ENCODE measurements around the gene TMEM187.
"Not testable (repeated sequence)": the region's sequence is repeated elsewhere in the genome, so short reads cannot be mapped to it uniquely, and the experiment has no call there.

Gene TMEM187

DNA sequence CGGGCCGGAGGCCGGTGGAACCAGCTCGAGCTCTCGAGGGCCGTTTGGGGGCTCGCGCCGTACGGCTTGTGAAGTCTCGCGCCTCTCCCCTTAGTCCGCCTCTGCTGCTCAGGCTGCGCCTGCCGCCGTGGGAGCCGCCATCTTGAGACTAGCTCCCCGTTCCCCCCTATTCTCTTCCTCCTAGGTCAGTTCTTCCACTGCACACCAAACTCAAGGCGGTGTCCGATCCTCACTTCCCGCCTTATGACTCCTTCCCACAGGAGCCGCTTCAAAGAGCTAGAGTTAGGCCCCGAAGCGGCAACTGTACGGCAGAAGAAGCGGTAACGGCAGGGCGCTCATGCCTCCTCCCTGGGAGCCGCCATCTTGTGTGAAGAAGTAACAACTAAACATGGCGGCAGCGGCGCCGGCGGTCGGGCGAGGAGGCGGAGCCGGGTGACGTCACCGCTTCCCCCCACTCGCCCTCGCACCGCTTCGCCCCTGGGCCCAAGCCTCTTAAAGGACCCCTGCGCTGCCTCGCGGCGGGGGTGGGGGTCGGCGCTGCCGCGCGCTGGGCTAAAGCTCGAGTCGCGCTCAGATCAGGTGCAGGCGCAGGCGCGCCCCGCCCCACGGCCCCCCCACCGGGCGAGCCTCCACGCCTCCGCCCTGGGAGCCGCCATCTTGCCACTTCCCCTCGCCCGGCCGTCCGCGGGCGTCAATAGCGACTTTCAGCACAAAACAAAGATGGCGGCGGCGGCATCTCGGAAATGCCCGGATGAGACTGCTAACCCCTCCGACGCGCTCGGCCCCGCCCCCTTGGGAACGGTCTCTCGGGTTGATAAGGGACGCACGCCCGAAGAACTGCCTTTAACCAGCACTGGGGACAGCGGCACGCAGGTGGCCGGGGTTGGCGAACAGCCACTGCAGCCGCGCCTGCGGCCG is 845 bp upstream of the TMEM187 start, which contains the start of gene HCFC1:
HCFC1 (minus strand) TSS at position 369 of the 918 bp plus-strand sequence. CDS start 978 bp downstream, outside the sequence.
- peak; percentile 81 to 84 for DNase-seq (ENCODE audit: low read depth in 2 of 2)

DNA sequence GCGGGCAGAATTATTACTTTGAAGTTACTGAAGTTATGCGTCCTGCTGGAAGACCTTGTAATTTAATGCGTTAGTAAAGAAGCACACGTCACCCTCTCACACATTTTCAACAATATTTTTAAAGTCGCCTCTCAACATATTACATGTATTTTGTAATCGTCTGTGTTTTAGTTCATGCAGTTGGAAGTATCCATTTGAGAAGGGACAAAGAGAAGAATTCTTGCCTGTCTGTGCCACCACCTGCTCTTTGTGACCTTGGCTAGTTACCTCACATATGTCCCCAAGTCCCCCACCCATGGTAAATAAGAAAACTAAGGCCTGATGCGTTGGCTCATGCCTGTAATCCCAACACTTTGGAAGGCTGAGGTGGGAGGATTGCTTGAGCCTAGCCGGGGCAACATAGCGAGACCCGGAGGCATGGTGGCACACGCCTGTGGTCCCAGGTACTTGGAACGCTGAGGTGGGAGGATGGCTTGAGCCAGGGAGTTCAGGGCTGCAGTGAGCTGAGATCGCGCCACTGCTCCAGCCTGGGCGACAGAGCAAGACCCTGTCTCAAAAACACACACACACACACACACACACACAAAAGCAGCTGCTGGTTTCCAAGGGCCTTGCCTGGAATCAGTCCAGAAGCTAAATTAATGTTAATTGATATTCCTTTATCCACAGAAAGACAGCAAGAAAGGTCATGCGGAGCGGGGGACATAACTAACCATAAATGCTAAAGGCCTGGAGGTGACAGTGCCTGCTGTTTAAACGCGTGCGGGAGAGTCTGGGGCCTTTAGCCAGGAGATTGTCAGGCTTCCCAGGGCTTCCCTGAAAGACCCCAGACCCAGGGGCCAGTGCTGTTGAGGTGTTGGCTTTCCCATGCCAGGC is 811 bp downstream of the TMEM187 start:
- DNase-seq (ENCODE audit: low read depth in 2 of 2) = no peak

DNA sequence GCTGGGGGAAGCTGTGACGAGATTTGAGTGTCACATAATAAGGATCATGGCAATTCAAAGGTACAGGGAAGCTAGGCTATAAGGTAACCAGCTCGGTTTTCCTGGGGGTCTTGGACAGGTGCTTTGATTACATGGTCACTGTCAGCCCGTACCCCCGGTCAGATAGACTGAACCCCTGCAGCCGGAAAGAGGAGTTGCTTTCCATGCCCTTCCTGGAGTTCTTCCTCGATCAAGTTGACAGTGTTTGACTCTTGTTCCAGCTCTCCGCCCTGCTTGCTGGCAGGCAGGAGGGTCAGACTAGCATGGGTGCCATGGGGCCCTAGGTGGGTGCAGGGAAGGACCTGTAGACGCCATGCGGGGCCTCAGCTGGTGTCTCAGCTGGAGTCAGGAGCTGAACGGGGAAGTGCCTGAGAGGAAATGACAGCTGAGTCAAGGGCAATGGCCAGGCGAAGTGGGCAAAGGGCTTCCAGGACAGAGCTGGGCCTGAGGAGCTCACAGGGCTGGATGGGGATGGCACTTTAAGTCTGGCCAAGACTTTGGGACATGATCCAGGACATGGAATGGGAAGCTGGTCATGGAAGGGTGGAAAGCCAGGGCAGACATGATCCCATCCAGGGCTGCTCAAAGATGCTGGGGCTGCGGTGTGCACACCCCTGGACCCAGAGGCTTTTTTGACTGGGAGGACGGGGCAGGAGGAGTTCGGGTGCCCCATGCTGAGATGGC is 1.6 kb downstream of the TMEM187 start:
- no peak for DNase-seq (ENCODE audit: low read depth in 2 of 2)

DNA sequence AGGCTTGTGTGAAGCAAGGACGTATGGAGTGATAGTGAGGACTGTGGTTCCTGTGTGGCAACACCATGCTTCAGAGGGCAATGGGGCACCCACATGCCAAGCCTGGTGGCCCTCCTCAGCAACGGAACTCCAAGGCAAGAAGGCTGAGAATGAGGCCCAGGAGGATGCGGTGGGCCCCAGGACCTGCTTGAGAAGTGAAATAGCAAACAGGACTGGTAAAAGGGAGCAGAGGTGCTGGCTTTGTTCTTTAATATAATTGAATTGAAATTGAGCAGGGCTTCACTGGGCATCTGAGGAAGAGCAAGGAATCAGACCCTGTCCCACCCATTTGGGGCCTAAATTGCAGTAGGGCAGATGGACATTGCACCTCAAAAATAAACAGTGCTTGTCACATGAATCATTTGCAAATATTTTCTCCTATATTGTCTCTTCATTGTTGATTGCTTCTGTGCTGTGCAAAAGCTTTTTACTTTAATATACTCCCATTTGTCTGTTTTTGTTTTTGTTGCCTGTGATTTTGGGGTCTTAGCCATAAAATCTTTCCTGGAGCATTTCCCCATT is 2.3 kb downstream of the TMEM187 start:
- DNase-seq (ENCODE audit: low read depth in 2 of 2) = no peak

DNA sequence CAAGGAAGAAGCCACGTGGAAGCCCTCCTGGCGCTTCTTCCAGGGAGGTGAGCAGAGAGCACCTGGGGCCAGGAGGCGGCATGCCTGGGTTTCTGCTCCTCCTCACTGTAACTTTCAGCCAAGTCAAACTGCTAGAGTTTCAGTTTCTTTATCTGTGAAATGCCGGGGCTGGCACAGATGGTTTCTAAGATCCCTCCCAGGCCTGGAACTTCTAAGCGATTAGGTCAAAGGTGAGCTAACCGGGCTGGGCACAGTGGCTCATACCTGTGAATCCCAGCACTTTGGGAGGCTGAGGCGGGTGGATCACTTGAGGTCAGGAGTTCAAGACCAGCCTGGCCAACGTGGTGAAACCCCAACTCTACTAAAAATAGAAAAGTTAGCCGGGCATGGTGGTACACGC is 7.8 kb downstream of the TMEM187 start:
- DNase-seq (ENCODE audit: low read depth in 2 of 2) = not testable (repeated sequence)

DNA sequence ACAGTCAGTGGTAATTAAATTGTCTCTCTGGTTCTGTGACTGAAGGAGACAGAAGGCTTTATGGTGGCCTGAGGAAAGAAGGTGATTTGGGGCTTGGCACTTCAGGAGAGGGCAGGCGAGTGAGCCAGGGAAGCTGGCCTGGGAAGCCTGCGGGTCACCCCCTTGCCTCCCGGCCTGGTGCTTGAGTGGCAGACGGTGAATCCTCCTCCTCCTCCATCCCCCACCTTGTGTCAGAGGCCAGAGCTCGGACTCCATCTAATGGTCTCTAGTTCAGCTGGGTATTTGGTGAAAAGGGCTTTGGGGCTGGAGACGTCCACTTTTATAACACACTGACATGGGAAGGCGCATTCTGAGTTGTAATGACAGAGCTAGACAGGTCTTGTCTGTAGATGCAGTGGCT is 8.7 kb downstream of the TMEM187 start:
- DNase-seq (ENCODE audit: low read depth in 2 of 2) = no peak

DNA sequence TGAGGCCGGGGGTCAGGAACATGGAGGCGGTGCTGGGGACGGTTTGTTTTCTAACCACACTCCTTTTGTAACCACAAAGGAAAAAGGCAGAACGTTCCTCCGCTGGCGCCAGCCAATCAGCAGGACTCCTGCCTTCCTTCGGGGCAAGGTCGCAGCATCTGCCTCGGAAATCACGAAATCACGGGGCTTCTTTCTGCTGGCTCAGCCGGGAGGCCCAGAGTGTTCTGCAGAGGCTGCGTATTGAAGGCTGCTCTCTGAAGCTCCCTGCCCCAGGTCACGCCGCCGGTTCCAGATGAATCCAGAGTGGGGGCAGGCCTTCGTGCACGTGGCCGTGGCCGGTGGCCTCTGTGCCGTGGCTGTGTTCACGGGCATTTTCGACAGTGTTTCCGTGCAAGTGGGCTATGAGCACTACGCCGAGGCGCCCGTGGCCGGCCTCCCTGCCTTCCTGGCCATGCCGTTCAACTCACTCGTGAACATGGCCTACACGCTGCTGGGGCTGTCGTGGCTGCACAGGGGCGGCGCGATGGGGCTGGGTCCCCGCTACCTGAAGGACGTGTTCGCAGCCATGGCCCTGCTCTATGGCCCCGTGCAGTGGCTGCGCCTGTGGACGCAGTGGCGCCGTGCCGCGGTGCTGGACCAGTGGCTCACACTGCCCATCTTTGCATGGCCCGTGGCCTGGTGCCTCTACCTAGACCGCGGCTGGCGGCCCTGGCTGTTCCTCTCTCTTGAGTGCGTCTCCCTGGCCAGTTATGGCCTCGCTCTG is 9.4 kb downstream of the TMEM187 start:
- DNase-seq (ENCODE audit: low read depth in 2 of 2) = peak in 1 of 2 donors; percentile 31

DNA sequence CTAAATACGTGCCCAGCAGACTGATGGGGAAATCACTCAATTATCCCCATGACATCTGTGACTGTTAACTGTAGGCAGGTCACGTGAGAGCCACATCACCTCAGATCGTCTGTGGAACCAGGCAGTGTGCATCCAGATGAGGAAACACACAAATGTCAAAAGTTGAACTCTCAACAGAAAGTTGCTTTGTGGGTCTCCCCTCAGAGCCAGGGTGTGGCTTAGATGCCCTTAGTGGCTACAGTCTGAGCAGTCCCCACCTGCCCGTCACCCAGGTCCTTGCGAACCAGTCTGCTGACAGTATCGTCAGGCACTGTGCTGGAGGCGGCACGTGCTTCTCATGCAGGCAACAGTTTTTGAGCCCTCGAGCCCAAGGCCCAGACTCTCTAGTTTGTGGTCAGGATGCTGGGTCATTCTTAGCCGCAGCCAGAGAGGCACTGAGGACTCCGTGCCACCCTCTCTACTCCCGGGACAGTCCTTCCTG is 10.8 kb downstream of the TMEM187 start:
- DNase-seq (ENCODE audit: low read depth in 2 of 2) = no peak

DNA sequence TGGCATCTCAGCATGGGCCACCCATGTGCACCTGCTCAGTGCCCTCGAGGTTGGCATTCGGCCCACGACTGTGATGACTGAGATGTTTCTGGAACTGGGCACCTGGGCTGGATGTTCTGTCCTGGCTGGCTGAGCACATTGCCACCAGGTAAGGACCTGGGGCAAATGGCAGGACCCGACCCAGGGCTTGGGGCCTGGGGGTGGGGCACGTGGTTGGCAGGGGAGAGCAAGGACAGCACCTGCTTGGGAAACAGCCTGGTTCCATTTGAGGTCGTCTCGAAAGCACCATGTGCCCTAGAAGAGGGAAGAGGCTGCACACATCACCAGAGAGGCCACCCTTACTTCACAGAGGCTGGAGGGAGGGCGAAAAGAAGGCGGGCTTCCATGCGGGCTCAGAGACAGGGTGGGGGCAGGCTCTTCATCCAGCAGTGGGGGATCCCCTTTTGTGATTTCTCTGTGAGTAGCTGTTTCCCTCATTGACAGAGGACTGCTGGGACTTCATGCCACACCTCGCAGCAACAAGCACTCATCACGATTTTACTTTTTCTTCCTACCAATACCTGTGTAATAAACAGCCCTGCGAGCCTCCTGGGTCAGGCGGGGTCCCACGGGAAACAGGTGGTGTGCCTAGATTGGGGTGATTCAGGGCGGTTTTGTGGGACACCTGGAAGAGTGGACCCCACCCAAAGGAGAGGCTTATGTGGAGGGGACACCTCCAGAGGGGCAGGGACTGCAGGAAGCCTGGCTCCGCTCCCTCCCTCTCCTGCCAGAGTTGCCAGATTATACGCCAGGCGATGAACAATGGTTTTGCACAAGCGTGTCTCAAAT is 12.0 kb downstream of the TMEM187 start:
- no peak for DNase-seq (ENCODE audit: low read depth in 2 of 2)

DNA sequence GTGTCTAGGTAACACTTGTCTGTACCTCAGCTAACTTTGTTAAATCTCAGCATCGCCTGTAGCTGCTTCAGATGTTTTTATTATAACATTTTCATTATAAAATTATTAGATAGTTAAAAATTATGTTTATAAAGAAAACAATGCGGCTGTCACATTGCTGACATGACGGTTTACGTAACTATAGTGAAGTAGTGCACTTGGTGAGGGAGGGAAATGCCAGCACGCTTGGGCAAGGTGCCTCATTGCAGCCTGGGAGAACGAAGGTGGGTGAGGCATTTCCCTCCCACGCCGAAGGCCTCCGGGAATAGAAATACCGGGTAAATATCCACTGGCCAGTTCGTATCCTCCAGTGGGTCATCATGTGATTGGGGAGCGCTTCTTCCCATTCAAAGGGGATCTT is 15.9 kb downstream of the TMEM187 start:
- DNase-seq (ENCODE audit: low read depth in 2 of 2) = no peak

DNA sequence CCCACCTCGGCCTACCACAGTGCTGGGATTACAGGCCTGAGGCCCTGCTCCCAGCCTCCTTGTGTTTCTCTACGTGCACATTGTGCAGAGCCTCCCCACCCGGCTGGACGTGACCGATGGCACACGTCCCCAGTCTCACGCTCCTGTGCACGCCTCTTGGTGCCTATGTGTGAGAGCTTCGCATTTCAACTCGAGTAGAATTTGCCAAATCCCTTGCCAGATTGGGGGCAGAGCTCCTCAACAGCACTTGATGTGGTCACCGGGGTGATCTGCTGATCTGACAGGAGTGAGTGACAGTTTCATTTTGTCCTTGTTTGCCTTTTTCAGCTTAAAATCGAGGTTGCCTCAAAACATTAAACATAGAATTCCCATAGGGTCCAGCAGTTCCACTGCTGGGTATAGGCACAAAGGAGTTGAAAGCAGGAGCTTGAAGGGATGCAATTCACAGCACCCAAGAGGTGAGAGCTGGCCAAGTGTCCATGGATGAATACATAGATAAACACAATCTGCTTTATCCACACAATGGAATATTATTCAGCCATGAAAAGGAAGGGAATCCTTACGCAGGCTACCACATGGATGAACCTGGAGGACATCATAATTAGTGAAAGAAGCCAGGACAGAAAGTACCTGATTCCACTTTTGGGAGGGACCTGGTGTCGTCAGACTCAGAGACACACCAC is 17.6 kb downstream of the TMEM187 start:
- DNase-seq (ENCODE audit: low read depth in 2 of 2) = no peak

DNA sequence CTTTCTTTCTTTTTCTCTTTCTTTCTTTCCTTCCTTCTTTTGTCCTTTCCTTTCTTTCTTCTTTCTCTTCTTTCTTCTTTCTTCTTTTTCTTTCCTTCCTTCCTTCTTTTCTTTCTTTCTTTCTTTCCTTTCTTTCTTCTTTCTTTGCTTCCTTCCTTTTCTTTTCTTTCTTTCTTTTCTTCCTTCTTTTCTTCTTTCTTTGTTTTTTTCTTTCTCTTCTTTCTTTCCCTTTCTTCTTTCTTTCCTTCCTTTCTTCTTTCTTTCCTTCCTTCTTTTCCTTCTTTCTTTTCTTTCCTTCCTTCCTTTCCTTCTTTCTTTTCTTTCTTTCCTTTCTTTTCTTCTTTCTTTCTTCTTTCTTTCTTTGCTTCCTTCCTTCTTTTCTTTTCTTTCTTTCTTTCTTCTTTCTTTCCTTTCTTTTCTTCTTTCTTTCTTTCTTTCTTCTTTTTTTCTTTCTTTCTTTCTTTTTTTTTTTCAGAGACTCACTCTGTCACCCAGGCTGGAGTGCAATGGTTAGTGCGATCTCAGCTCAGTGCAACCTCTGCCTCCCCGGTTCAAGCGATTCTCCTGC is 18.5 kb downstream of the TMEM187 start:
- no peak for DNase-seq (ENCODE audit: low read depth in 2 of 2)

DNA sequence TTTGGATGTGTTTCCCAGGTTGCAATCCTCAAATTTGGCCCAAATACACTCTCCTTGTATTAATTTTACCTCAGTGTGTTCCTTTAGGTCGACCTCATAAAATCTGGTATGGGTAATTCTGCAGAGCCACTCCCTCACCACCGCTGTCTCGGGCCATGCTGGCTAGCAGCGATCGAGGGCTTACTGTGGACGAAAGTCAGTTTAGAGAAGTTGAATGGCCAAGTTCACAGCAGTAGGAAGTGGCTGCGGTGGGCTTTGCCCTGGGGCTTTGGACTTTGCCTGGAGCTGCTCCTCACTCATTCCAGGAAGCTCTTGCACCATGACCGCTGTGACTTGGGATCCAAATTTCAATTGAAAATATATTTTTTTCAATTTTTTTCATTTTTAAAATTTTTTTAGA is 19.6 kb downstream of the TMEM187 start:
- DNase-seq (ENCODE audit: low read depth in 2 of 2) = no peak

DNA sequence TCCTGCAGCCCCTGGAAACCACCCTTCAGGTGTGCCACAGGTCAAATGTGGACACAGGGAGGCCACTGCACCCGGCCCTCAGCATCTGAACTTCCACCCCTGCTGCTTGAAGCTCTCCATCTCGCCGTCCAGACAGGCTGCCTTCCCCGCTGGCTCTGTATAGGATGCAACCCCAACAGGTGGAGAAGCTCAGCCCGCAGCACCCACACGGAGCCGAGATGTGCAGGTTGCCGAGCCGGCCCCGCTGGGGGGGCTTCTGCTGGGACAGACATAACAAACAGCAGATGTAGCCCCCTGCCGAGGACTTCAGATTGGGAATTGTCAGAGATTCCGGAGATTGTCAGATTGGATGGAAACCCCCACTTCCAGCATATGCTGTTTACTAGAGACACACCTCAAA is 20.5 kb downstream of the TMEM187 start:
- DNase-seq (ENCODE audit: low read depth in 2 of 2) = no peak

DNA sequence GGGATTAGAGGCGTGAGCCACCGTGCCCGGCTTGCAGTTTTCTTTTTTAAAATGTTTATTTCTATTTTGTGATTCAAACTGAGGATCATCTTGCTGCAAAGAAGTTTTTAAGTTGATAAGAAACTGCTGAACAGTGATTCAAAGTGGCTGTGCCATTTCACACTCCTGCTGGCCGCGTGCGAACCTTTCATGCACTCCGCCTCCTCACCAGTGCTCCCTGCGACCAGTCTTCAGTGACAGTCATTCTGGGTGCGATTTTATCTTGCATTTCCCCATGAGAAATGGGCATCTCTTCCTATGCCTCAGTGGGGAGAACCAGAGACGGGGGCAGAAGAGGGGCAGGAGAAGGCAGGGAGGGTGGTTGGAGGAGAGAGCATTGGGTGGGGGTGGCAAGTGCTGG is 21.4 kb downstream of the TMEM187 start:
- no peak for DNase-seq (ENCODE audit: low read depth in 2 of 2)

DNA sequence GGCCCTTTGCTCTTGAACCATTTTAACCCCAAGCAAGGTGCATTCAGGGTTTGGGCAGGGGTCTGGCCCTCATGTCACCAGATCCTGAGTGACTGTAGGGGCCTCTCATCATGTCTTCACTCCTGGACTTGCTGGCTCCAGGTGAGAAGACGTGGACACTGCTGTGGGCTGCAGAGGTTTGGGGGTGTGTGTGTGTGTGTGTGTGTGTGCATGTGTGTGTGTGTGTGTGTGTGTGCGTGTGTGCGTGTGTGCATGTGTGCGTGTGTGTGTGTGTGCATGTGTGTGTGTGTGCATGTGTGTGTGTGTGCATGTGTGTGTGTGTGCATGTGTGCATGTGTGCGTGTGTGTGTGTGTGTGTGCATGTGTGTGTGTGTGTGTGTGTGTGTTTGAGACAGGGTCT is 21.8 kb downstream of the TMEM187 start:
- not testable (repeated sequence) for DNase-seq (ENCODE audit: low read depth in 2 of 2)

DNA sequence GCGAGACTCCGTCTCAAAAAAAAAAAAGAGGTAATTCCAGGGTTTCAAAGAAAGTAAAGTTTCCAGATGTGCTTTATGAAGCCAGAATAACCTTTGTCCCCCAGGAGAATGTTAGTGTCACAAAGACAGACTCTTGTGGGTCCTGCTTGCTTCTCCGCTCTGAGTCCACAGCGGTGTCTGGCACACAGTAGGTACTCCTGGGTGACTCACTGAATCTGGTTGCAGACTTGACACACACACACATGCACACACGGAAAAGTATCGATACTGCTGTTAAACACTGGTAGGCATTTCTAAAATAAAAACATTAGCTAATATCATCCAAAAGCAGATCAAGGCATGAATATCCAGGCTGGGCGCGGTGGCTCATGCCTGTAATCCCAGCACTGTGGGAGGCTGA is 22.9 kb downstream of the TMEM187 start:
- DNase-seq (ENCODE audit: low read depth in 2 of 2) = no peak

DNA sequence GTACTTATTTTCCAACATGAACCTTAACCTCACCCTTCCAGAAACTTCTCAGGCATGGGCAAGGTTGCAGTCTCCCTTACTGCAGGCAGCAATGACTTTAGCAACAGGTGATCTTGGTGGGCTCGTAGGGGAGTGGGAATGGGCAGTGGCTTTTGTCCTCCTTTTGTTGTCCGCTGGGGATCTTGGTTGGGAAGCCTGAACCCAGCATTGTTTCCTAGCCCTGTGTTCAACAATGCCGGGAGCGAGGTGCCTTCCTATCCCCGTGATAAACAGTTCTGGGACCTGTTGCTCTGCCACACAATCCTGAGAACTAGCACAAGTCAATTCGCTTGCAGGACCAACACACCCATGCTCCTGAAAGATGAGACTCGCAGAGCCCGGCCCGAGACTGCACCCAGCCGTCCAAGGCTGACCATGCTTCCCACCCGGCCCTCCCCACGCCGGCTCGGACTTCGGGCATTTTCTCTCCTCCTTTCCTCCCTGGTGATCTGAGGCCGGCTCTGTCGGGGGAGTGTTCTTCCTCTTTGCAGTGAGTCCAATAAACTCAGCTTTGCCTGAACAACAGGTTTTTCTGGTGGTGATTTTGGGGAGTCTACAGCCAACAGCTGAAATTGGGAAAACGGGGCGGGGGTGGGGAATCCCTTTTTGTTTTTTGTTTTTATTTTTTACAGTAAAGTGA is 26.9 kb downstream of the TMEM187 start:
- DNase-seq (ENCODE audit: low read depth in 2 of 2) = no peak
